Erythroblast (primary cell): Measurements from ENCODE around the gene CXCL17.

Source experiments
- DNase-seq, 2 experiments: peaks; one replicate each; lab custom pipeline; 2025; lab: John Stamatoyannopoulos, UW
- GATA1 ChIP-seq: IDR thresholded peaks from 2 replicates; pipeline ENCODE4 v1.6.1; 2011; ENCODE audit warnings: low read depth, mild to moderate bottlenecking, control low read depth, low read length, moderate library complexity
- POLR2A ChIP-seq: IDR thresholded peaks from 2 replicates; pipeline ENCODE4 v1.6.1; 2011; ENCODE audit warnings: mild to moderate bottlenecking, low read length

Gene CXCL17

DNA sequence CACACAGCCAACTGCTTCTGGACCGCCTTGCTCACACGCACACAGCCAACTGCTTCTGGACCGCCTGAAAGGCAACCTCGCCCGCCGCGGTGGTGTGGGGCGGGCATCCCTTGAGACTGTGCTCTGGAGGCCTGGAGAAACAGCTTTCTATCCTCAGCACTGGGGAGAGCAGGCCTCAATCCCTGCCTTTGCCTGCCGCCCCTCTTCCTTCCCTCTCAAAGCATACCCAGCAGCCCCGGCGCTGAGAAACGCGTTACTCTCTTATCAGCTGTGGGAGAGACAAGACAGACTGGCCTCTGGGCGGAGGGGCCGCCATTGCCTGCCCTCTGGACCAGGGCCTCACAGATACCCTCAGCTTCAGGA is 18.4 kb downstream of the CXCL17 start:
- DNase-seq: peak; percentile 65 to 66
- TF ChIP-seq GATA1 (no peak), POLR2A (no peak)

GRCh38 chr19:42423462-42424344 is 19.0 kb downstream of the CXCL17 start:
- TF ChIP-seq GATA1: no peak
- peak; percentile 35 for TF ChIP-seq POLR2A
- peak; percentile 94 to 96 for DNase-seq

GRCh38 chr19:42422901-42423461 is 19.8 kb downstream of the CXCL17 start:
- DNase-seq: peak; percentile 79 to 82

DNA sequence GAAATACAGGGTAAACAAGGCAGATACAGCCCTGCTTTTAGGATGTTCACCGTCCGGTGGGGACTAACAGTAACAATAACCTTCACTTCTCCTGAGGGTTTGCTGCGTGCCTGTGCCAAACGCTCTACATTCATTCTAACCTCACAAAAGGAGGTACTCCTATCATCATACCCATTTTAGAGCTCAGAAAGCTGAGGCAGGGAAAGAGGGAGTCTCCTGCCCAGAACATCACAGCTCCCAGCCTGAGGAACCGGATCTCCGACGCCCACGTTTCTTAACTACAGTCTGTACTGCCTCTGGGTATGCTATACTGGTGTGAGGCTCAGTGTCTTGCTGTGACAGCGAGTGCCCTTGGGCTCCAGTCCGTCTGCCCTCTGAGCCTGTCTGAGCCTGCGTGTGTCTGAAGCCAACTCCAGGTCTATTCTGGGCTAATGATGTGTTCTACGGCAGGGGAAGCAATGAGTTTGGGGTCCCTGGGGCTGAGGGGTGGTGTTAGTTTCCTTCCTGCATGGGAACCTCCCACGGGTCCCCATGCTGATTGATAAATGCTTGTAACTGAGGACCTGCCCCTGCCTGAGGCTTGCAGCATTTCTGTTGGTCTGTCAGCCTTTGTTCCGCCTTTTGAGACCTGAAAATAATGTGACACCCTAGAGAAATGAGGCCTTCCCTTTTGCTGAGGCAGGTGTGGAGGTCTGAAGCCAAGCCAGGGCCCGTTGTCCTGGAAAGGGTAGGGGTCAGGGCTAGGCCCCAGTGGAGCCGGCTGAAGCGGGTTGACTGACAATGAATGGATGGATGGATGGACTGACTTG is 20.4 kb downstream of the CXCL17 start:
- no peak for TF ChIP-seq GATA1
- TF ChIP-seq POLR2A: no peak
- peak; percentile 38 to 45 for DNase-seq

More at GRCh38 chr19:42422901-42423461, 19.8 kb downstream of the CXCL17 start:
- no peak for TF ChIP-seq POLR2A
- TF ChIP-seq GATA1: no peak

- DNase-seq: no peak
- TF ChIP-seq POLR2A (no peak), GATA1 (no peak)
These were observed 21.1 kb downstream of the CXCL17 start for GRCh38 chr19:42421591-42422031.

DNA sequence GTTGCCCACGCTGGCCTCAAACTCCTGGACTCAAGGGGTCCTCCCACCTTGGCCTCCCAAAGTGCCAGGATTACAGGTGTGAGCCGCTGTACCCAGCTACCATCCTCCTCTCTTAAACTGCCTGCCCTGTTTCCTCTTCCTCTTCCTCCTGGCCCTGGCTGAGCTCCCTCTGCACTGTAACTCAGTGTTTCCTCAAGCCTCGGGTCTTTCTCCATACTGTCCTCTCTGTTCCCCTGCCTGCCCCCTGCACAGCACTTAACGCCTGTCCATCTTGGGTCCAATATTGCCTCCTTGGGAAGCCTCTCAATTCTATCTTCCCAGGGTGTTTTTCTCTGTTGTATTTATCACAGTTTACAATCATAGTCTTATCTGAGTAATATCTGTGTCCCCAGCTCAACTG is 21.6 kb downstream of the CXCL17 start:
- no peak for TF ChIP-seq POLR2A
- no peak for TF ChIP-seq GATA1
- no peak for DNase-seq

DNA sequence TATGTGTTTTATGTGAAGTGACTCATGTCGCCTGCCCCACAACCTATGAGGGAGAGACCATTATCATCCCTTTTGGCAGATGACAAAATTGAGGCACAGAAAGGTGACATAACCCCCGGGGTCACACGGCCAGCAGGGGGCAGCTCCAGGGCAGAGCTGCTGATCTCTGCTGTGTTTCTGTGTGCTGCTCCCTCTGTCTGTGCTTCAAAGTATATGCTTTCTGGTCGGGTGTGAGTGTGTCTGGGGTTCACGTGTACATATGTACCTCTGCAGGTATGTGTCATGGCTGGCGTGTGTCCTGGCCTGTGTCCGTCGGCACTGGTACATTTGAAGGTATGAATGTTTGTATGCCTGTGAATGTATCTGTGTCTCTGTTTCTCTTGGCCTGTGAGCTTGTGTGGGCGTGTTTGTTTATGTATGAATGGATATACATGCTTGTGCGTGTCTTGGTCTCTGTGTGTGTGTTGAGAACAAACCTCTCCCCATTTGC is 22.6 kb downstream of the CXCL17 start:
- DNase-seq: peak; percentile 80 to 83
- TF ChIP-seq POLR2A: no peak
- no peak for TF ChIP-seq GATA1

GRCh38 chr19:42419309-42419708 is 23.4 kb downstream of the CXCL17 start:
- no peak for DNase-seq
- TF ChIP-seq GATA1 (no peak), POLR2A (no peak)

DNA sequence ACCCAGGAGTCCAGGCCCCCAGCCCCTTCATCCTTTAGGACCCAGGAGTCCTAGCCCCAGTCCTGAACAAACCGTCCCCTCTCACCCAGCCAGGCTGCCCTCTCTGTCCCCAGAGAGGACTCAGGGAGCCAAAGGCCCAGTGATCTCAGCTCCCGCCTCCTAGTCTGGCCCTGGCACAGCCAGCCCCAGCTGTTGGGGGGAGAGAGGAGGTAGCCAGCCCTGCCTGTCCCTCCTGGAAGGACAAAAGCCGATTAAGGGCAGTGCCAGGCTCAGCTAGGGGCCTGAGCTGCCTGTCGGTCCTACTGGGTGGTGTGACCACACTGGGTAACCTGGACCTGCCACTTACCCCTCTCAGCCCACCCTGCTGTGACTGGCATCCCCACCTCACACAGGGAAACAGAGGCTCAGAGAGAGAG is 30.1 kb downstream of the CXCL17 start:
- TF ChIP-seq GATA1 (no peak), POLR2A (no peak)
- no peak for DNase-seq

DNA sequence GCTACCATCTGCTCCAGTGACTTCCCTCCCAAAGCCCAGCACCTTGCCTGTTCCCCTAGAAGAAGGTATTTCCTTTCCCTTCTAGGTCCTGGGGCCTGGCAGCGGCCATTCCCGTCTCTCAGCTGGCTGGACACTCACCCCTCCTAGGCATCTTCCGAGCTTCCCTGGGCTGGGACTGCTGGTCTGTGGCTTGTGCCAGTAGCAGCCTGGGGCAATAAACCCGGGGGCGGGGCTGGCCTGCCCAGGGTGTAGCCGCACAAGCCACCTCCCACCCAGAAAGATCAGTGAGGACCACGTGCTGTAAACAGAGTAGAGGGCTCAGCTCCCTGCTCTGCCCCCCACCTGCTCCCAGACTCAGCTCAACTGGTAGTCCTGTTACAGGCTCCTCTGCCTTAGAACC is 30.5 kb downstream of the CXCL17 start:
- TF ChIP-seq POLR2A (no peak), GATA1 (no peak)
- no peak for DNase-seq

GRCh38 chr19:42411581-42412178 is 31.1 kb downstream of the CXCL17 start:
- no peak for DNase-seq
- TF ChIP-seq POLR2A (no peak), GATA1 (no peak)

DNA sequence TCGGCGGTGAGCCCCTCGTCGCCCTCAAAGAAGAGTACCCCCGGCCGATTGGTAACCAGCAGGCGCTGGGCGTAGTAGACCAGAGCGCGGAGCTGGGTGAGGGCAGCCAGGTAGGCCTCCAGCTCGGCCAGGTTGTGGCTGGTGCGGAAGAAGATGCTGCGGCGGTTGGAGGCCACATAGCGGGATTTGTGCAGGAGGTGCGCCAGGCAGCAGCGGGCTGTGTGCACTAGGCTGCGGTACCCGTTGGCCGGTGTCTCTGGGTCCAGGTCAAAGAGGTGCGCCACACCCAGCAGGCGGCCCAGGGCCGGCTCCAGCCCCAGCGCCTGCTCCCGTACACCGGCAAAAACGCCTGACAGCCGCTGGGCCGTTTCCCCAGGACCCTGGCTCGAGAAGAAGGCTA is 32.4 kb downstream of the CXCL17 start:
- TF ChIP-seq GATA1 (no peak), POLR2A (no peak)
- no peak for DNase-seq

DNA sequence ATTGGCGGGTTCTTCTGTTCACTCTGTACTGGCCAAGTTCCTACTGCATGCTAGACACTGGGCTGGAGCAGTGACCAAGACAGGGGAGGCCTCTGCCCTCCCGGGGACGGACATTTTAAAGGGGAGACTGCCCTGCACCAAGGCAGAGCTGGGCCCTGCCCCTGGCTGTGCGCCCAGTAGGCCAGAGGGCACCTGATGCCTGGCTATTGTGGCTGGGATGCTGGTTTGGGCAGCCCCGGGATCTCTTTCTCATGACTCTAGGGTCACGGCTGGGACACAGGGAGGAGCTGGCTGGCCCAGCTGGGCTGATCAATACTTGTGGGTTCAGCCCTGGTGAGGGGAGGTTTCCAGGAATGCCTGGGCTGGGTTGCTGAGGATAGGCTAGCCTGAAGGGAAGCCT is 33.3 kb downstream of the CXCL17 start:
- TF ChIP-seq POLR2A (no peak), GATA1 (no peak)
- DNase-seq: no peak

DNA sequence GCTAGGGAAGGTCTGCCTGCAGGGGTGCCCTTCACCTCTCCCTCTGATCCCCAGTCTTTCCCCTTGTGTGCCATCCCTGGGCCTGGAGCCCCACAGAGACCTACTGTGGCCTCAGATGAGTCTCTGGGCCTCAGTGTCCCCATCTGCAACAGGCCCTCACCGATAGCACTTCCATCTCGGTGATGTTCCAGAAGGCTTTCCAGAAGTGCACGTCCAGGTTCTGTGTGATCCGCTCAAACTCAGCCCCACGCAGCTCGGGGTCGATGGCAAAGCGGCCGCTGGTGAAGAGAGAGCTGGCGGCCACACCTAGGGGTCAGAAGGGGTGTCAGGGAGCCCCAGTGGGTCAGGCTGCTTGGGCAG is 35.0 kb downstream of the CXCL17 start:
- no peak for TF ChIP-seq POLR2A
- no peak for TF ChIP-seq GATA1
- DNase-seq: no peak
